HS-5 (cell line): ENCODE results near the gene PHF21B.
"Not testable (repeated sequence)": the region's sequence is repeated elsewhere in the genome, so short reads cannot be mapped to it uniquely, and the experiment has no call there.

Experiments used
- DNase-seq: peaks from one replicate; pipeline ENCODE4 v3.0.0-alpha.2; 2012; ENCODE audit warnings: low read depth

Gene PHF21B

DNA sequence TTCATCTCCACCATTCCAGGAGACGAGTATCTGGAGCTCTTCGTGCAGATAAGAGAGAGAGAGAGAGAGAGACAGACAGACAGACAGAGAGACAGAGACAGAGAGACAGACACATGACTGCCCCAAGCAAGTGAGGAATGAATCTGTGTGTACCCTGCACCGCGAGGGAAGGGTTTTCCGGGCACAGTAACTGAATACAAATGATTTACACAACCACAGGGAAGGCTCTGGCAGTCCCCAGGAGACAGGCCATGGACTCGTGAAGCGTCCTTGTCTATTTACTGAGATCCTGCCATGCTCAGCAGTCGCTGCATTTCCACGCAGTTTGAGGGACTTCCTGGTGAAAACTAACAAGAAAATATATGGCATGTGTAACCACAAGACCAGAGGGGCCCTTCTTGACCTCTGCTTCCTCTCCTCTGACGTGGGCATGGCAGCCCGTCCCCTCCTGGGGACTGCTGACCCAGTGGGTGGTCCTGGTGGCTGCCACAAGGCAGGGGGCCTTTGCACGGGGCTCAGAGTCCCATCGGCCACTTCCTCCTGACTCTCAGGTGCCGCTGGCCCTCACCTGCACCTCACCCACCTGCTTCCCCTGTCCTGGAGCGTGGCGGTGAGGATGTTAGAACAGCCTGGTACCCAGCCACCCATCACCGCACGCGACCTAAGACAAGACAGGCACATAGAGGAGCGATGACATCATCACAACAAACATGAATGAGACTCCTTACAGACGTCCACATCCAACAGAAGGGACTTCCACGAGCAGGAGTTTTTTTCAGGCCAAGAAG lies 75.9 kb downstream of the PHF21B start:
- DNase-seq, result no peak

DNA sequence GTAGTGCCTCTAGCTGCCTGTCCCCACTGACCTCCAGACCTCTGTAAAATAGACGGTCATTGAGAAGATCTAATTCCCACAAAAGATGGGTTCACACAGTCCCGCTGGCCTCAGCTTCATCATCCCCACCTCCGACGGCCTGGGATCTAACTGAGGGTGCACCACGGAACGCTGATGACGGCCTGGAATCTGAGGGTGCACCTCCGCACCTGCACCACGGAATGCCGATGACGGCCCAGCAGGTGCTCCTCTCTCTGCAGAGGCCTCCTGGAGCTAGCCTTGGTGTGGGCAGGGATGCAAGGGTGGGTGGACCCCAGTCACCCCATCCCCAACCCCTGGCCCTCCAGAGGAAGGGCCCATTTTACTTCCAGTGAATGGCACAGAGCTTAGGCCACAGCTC lies 77.3 kb downstream of the PHF21B start:
- no peak for DNase-seq

DNA sequence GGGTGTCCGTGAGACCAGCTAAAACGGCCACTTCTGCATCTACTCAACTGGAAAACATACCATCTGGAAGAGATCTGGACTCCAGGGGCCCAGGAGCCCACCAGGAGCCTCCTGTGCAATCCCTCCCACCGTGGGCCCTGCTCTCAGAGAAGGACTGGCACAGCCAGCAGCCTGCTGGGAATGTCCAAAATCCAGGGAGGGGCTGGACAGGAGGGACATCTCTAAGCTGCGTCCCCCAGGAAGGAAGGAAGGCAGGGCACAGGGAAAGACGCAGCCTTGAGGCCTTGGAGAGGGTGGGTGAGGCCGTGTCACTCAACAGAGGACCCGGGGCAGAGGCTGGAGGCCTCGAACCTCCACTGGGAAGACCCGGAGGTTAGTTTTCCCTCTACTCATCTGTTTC lies 78.0 kb downstream of the PHF21B start:
- DNase-seq, result no peak

DNA sequence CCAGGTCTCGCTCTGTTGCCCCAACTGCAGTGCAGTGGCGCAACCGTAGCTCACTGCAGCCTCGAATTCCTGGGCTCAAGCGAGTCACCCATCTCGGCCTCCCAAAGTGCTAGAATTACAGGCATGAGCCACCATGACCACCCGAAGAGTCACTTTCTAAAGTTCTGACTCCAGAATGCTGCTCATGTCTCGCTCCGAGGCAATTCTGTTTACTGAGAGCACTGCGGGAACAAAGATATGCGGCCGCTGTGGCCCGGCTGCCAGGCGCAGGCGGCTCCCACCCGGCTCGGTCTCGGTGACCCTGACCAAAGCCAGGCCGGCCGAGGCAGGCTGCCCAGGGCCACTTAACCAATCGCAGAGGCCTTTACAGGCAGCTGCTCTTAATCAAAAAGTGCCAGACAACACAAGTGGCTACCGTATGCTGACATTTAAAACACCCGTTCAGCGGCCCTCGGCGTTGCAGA lies 78.7 kb downstream of the PHF21B start:
- DNase-seq, result peak; percentile 10

DNA sequence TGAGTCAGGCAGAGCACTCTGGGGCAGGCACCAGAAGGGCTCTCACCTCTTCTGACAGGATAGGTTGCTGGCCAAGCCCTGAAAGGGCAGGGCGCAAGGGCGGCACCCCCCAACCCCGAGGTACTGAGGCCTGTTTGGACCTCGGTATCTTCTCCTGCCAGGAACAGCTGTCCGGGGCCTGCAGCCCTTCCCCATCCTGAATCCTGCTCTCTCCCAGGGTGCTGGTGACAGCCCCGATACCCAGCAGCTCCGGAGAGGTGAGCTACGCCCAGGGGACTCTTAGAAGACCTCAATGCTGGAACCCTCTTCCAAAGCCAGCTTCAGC lies 79.1 kb downstream of the PHF21B start:
- DNase-seq, result no peak

DNA sequence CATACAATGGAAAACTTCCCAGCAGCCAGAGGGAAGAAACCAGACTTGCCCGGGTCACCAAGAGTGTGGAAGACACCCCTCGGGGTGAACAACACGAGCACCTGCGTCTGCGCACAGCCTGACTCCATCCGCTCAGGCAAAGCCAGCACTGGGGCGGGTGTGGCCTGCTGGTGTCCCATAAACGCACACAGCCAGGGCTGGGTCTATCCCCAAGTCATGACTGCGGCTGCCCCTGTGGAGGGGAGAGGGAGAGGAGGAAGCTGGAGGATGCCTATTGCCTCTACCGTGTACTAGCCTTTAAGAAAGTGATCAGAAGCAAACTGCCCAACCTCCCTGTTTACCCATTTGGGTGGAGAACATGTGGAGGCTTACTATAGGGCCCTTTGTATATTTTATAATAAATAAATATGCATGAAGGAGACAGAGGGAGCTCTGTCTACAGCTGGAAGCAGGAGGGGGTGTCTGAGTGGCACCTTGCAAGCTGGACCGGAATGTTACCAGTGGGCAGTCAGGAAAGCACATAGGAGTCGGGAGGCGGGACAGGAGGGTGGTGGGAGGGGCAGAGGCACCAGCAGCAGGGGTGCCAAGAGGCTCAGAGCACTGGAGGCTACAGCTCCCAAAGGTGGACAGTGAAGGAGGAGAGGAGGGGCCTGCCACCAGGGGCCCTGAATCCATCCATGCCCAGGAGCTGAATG lies 79.6 kb downstream of the PHF21B start:
- DNase-seq, result no peak

DNA sequence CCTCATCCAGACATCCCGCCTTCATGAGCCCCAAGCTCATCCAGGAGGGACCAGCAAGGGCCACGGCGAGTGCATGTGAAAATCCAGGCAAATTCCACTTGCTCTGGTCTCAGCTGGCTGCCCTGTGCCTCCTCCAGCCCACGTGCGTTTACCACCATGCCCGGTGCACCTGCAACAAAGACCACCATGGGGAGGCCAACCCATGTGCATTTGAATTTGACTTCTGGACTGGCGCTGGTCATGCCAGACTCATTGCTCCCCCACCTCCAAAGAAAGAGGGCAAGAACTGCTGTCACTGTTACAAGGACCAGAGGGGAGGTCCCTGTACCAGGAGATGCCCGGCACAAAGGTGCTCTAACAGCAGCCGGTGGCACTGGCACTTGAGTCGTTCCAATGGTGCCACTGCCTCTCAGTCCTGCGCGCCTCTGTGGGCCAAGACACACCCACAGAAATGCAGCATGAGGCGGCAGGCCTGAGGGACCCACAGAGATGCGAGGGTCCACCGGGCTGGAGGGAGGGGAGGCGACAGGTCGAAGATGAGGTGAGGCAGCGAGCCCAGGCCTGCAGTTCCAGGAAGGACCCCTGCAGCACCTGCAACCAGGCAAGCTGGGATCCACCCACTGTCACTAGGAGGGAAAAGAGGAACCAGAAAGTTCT lies 80.3 kb downstream of the PHF21B start:
- DNase-seq, result no peak

DNA sequence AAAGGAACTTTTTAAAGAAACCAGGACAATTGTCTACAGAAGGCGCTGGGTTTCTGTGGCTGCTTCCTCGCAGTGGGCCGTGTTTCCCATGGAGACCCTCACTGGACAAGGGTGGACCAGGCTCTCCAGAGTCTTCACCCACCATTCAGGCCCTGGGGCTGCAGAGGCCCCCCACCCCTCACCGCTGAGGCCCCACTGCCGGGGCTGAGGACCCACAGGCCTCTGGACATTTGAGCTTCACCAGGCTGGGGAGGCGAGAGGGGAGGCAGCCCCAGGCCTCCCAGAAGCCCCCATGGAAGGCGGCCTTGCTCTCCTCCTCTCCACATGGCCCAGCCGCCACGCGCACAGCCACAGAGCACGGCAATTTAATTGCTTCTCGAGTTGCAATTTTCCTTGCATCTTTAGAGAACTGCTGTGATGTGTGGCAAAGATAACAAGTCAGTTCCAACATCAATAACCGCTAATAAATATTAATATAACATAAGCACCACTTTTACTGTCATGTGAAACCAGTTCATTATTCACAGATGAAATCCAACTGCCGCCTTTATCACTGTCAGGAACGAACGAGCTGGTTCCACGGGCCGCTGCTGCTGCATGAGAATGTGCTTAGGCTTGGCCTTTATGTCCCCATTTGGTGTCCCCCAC lies 81.0 kb downstream of the PHF21B start:
- no peak for DNase-seq

DNA sequence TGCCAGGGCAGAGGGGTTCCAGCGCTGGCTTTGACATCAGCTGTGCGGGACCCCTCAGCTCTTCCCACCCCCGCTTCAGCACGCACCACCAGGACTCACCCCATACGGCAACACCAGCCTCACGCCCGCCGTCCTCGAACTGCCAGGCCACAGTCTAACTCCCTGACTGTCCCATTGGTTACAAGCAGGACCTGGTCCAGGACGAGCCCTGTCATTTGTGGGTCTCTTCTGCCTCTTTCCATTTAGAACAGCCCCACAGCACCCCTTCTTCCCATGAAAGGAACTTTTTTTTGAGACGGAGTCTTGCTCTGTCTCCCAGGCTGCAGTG lies 81.7 kb downstream of the PHF21B start:
- no peak for DNase-seq

DNA sequence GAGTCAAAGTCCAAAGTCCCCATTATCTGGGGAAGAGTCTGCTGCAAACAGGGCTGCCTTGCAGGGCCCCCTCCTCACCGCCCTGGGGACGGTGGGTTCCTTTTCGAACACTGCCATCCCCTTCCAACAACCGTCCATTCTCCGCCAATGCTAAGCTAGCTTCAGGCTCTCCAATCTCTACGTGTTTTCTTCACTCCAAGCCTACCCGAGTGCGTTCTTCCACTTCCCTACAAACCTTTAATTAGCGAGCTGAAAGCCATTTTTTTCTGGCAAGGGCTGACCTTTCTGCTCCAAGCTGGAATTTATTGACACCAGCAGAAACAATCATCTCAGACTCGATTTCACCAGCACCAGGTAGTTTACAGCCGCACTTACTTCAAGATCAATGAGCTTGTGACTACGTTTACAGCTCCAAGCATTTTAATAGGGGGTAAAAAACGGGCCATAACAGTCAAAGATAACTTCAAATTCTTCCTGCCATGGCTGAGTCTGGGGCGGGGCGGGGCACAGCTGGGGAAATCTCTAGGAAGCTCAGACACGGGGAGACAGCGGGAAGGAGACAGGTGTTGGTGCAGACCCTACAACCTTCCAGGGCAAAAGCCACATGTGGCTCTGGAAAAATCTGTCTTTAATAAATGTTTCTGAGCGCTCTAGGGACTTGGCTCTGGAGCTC lies 82.2 kb downstream of the PHF21B start:
- DNase-seq, result no peak

DNA sequence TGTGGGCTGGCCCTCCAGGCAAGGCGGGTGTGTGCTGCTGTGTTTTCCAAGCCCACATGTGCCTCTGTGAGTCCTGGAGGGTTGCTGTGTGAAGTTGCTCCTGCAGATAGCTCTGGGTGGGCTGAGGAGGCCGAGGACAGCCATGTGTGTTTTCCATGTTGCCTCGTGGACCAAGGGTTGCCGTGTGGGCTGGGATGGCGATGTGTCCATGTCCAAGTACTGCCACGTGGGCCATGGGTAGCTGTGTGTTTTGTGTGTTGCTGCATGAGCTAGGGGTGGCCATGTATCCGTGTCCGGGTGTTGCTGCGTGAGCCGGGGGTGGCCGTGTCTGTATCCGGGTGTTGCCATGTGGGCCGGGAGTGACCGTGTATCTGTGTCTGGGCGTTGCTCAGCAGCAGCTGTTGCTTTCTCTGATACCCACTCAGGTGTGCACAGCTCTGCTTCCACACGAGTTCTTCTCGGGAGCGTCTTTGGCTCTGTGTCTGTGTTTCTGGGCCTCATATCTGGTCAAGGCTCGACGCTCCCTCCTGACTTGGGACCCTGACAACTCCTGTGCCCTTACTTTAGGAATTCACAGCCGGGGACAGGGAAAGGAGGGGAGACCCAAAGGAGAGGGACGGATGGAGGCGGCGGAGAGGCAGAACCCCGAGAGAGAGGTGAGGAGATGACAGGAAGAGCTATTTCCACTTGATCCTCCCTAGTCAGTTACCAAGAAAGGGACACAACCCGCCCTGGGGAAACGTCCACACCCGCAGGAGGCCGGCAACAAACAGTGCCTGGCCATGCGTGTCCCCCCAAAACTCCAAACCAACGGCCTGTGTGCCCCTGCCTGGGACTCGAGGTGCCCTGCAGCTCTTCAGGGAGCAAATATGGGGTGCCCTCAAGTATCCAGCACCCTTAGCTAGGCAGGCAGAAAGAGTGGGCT lies 83.1 kb downstream of the PHF21B start:
- no peak for DNase-seq

DNA sequence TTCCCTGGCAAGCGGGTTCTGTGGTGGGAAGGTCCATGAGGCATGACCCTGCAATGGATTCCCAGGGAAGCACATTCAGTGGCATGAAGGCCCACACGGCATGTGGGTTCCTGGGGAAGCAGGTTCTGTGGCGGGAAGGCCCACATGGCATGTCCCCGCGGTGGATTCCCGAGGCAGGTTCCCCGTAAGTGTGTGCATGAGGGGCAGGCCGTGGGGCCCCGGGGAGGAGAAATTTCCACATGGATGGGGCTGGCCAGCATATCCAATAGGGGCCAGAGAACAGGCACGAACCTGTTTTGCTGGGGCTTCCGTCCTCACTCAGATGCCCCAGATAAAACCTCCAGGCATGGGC lies 83.7 kb downstream of the PHF21B start:
- DNase-seq, result no peak

DNA sequence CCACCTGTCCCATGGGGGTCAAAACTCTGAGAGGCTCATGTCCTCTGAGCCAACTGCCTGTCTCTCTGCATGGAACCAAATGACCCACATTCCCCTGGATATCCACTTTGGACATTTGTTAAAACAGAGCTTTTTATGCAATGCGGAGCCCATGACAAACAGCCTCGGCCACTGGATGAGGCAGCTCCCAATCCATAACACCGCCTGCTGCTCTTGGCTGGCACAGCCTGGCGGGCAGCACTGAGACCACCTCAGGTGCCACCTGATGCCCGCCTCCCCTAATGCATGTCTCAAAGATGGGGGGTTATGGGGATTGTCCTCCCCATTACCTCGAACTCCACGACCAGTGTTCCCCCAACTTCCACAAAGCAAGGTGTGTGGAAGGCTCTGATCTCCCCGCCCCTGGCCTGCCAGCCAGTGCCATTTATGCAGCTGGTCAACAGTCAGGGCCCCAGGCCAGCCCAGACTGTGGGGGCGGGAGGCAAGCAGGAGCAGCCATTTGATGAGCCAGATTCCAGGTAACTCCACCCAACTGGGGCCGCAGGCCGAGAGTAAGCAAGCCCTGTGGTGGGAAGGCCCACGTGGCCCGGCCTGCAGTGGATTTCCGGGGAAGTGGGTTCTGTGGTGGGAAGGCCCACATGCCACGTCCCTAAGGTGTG lies 84.2 kb downstream of the PHF21B start:
- no peak for DNase-seq

DNA sequence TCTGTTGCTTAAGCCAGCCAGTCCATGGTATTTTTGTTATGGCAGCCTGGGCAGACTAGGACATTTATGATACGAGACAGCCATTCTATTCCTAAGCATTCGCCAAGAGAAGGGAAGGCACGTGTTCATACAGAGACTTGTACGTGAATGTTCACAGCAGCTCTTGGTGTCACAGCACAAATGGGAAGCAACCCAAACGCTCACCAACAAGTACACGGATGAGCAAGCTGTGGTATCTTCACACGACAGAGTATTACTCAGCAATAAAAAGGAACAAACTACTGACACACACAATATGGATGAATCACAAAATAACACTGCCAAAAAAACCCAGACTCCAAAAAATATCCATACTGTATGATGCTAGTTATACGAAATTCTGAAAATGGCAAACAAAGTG lies 85.1 kb downstream of the PHF21B start:
- no peak for DNase-seq

DNA sequence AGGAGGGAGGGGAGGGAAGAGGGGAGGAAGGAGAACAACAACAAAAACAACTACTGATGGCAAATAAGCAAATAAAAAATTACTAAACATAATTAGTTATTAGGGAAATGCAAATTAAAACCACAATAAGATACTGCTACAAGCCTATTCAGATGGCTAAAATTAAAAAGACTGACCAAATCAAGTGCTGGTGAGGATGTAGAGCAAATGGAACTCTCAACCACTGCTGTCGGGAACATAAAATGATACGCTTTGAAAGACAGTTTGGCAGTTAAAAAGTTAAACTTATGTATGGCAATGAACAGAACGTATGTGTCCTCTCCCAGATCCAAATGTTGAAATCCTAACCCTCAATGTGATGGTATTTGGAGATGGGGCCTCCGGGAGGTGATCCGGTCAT lies 85.7 kb downstream of the PHF21B start:
- no peak for DNase-seq

DNA sequence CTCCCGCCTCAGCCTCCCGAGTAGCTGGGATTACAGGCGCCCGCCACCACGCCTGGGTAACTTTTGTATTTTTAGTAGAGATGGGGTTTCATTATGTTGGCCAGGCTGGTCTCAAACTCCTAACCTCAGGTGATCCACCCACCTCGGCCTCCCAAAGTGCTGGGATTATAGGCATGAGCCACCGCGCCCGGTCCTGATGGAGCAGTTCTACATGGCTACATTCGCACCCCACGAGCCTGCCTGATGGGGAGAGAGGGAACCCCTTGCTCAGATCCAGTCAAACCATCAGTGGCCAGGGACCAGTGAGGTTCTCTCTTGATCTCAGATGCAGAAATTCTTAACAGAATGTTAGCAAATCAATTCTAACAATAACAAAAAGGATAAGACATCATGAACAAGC lies 88.0 kb downstream of the PHF21B start:
- DNase-seq, result not testable (repeated sequence)

DNA sequence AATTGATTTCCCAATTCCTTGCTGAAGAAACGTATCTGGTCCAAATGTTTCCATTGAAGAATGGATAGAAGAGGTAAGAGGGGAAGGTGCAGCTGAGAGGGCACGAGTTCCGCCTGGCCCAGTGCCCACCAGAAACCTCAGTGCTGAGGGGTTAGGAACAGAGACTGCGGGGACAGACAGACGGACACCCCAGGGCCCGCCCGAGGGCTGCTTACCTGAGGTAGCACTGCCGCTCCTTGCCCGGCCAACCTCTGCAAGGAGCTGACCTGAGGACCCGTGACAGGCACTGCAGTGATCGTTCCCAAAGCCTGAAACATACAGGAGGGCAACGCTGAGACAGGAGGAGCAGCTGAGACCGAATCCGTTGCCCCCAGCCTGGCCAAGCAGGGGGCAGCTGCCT lies 89.6 kb downstream of the PHF21B start:
- no peak for DNase-seq

DNA sequence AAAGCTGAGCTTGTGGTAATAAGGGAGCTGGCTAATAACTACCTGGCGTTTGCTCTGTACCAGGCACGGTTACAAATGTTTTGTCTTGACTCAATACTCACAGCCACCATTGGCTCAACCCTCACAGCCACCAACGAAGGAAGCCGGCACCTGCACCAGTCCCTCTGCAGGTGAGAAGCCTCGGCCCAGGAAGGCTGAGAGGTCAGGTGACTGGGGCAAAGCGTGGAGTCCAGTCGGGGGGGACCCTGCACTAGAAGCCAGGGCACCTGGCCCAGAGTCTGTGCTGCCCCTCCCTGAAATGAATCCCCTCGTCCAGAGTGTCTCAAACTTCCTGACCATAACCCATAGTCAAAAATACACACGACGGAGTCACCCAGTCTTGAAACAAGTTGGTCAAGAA lies 90.1 kb downstream of the PHF21B start:
- DNase-seq, result no peak

DNA sequence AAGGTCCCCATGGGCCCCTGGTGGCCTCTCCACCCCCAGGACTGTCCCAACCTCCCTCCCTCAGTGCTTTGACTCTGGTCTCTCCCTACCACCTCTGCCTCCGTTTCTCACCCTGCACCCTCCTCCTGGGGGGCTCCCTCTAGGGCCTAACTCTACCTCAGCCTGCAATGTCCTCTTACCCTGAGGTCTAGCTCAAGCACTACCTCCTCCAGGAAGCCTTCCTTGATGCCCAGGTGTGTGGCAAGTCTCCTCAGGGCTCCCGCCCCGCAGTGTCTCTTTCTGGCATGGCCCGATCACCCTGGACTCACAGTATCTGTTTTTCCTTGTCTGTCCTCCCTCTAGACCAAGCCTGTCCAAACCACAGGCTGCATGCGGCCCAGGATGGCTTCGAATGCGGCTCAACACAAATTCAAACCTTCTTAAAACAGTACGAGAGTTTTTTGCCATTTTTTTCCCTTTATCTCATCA lies 90.8 kb downstream of the PHF21B start:
- no peak for DNase-seq

DNA sequence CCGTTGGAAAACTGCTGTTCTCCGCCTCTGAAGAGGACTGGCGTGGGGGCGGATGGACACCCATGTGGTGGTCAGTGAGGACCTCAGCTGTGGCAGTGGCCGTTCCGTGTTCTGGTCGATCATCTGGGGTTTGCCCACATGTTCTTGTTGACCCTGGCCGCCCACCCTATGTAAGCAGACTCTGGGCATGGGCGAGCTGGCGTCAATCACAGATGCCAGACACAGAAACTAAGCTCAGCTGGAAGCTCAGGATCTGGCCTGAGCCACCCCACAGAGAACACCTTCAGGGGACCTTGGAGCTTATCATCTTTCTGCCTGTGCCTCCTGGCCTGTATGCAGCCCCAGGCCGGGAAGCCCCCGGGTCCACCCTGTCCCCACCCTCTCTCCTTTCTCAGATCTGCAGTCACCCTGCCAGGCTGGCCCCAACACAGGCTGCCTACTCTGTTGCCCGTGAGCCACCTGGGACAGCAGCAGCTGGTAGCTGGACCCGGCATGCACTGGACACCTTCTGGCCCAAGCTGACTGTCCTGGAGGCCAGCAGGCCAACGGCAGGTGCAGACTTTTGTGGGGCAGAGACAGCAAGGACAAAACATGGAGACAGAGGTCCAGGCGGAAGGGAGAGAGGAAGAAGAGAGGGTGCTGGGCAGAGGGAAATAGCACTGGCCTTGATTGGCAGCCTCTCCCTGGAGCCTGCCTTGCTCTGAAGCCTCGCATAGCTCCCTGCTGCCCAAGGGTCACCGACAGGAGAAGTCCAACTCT lies 91.5 kb downstream of the PHF21B start:
- DNase-seq, result no peak
